SKM-1 (cell line): Measurements from ENCODE around the gene UBASH3B.

Experiments used
- DNase-seq: peaks from one replicate; lab custom pipeline; 2025; ENCODE audit not compliant: unreplicated experiment; lab: John Stamatoyannopoulos, UW

The UBASH3B gene

DNA sequence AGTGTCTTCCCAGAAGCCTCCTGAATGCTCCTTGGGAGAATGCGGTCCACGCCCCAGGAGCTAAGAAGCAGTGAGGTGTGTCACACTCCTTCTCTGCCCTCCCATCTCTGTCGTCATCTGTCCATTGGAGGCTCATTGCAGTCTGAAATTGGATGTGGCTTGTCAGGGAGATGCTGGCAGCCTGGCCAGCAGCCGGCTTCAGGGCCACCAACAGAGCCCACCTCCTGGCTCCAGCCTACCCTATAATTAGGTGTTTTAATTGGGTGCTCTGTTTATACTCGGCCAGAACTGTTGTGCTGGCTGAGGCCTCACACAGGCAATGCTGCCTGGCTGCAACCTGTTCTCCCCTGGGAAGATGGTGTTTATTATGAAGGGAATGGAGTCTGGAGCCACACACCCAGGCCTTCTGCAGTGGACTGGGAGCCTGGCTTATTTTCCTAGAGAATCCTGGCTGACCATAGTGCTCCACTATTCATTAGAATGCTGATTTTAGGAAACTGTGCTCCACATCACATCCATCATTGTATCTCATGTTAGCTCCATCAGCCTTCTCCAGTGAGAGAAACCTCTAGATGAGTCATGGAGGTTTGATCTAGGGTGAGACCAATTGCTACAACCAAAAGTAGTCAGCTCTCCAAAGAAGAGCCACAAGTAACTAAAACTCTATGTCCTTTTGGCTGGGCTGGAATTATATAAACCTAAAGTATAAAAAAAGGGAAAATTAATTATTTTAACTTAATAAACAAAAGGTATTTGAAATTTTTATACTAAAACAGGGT lies 96.0 kb downstream of the UBASH3B start:
- DNase-seq, result no peak

DNA sequence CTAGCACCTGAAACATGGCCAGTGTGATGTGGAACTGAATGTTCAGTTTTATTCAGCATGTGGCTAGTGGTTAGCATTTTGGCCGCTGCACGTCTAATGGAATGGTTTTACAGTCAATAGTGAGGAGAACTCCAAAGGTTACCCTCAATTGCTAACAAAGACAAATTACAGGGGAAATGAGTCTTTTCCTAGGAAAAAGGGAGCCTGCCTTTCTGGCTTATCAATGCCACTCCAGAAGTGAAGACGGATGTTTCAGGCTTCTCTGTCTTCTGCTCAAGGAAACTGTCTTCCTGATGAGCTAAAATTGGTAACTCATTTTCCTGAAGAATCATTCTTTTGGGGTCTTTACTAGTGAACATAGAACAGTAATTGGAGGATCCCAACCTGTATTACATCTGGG lies 98.5 kb downstream of the UBASH3B start:
- no peak for DNase-seq

DNA sequence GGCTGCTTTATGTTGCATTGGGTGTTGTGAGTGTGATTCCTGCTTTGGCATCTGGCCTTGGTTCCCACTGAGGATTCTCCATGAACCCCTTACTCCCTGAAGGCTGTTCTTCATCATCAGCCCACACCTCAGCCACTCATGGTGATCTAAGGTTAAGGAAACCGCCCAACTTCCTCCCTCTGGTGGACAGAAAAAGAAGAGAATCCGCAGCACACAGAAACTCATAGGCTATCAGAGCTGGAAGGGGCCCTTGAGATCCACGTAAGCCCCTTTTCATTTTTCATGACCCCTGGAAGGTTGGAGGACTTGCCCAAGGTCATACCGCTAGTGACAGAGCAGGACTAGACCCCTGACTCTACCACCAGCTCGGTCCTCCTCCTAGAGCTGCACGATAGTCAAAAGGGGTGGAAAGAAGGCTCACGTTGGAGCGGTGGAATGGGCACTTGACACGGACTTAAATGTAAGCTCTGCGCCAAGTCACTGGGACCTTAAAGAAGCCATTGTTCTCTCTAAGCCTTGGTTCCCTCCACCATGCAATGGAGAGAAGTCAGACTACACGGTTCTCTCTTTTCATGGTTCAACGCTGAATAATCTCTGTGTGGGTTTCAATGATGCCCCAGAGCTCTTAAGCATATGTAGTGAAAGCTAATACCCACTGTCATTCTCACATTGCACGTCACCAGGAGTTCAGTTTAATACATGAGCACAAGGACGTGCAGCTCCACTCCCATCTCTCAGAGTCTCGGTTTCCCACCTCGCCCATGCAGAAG lies 99.2 kb downstream of the UBASH3B start:
- DNase-seq, result peak; percentile 29

DNA sequence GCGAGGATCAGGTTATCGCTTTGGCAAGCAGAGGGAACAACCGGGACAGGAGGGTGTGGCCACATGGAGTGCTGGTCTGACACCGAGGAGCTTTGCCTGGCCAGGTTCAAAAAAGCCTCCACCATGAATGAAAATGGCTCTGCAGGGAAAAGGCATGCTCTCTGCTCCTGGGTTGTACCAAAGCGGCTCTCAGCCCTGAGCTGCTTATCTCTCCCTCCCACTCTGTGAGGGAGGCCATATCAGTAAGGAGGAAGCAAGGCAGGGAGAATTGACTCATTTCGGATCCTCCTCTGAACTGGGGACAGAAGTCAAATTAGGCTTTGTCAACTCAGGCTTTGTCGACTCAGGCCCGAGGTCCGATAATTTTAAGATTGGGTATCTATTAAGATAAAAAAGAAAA lies 99.9 kb downstream of the UBASH3B start:
- no peak for DNase-seq

DNA sequence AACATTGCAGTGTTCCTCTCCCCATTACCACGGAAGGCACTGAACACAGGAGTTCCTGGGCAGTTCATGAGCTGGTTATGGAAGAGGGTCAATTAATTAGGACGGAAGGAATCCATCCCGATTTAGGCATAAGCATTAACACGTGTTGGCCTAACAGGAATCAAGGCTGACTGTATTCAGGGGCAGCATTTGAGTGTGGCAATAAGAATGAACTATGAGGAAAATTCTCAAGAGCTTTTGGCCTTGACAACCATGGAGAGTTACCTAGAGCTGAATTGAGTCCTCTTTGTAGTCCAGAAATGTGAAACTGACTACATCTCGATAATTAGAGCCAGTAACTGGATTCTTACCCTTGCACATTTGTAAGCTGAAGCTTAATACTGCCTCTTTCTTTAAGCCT lies 100.4 kb downstream of the UBASH3B start:
- peak; percentile 10 for DNase-seq

DNA sequence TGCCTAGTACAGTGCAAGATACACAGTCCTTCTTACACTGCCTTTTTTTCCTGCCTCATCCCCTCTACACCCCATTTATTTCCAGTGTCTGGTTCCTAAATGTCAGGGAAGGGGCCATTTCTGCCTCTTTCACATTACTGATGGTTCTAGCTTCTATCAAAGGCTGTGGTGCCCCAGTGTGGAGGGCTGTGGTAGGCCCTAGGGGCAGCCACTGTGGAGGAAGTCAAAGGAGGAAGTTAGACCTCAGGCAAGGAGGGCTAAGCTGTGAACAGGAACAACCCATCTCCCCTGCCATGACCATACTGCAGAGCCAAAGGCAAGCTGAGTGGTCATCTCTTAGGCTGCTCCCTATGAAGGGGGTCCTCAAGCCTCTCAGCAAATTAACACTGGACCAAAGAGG lies 100.9 kb downstream of the UBASH3B start:
- DNase-seq, result peak; percentile 91

DNA sequence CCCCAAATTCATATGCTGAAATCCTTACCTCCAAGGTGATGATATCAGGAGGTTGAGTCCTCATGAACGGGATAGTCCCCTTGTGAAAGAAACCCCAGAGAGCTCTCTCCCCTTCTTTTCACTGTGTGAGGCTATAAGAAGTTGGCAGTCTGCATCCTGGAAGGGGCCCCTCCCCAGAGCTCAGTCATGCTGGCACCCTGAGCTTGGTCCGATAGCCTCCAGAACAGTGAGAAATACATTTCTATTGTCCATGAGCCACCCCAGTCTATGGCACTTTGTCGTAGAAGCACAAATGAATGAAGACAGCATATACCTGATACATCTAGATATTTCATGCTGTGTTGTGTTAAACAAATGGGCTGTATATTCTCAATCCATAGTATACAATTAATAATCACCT lies 101.7 kb downstream of the UBASH3B start:
- DNase-seq, result no peak

DNA sequence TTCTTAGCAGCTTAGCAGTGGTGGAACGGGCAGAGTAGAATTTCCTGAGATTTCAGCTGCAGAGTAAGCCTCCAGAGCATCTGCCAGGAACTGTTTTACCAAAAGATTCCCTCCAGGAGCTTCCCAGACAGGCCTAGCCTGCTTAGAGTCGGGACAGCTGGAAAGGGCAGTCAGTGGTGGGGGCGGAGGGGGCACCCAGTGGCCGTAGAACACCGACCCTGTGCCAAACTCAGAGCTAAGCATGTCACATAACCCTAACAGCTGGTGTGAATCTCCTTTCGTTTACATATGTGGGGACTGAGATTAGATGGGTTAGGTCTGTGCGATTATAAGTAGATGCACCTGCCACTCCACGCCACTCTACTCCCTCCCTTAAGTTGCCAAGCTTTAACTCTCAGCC lies 102.8 kb downstream of the UBASH3B start:
- DNase-seq, result no peak

DNA sequence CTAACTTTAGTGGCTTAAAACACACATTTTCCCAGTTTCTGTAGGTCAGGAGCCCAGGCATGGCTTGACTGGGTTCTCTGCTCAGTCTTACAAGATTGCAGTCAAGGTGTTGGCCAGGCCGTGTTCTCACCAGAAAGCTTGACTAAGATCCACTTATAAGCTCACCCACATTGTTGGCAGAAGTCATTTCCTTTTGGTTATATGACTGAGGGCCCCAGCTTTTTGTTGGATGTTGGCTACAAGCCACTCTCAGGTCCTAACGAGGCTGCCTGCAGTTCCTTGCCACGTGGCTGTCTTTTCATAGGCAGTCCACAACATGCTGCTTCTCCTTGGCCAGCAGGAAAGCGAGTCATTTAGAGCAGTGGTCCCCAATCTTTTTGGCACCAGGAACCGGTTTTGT lies 103.5 kb downstream of the UBASH3B start:
- DNase-seq, result no peak

DNA sequence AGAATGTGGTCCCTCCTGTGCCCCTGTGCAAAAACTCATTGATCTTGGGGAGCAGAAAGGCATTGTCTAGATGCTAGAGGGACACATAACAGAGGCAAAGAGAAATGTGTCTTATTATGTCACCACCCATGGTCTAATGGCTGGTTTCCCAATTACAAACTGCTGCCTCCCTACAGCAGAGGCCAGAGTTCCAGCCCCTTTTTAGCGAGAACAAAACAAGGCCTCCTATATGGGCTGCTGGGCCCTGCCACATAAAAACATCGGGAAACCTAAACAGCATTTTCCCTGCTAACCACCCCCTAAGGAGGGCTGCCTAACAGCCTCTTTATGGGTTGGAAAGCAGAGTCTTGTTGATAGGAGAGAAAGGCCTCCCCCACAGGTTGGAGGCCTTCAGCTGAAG lies 107.6 kb downstream of the UBASH3B start:
- DNase-seq, result no peak

DNA sequence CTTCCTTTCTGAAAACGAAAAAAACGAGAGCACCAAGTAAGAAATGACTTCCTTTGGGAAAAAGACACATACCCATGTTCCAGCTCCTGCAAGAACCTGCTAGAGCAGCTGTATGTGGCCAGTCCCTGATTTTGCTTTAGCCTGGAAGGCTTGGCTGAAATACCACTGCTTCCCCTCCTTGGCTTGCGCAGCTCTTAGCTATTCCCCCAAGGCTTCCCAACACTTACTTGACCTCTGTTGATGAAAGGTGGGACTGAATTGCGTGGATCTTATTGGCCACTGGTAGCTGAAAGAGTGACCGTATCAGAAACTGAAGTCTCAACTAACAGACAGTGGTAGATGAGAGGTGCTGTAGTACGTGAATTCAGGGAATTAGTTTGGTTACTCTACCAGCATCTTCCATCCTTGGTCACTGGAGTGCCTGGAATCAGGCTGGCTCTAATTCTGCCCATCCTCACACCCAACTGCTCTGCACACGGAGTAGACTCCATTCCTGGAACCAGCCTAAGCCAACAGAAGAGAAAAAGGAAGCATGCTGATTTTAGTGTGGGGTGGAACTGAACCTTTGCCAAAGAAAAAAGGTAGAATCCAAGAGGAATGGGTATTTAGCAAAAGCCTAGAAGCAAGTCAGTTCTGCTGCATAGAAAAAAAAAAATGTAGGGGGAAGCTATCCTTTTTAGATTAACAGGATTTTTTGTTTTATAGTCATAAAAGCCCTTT lies 109.0 kb downstream of the UBASH3B start:
- no peak for DNase-seq

DNA sequence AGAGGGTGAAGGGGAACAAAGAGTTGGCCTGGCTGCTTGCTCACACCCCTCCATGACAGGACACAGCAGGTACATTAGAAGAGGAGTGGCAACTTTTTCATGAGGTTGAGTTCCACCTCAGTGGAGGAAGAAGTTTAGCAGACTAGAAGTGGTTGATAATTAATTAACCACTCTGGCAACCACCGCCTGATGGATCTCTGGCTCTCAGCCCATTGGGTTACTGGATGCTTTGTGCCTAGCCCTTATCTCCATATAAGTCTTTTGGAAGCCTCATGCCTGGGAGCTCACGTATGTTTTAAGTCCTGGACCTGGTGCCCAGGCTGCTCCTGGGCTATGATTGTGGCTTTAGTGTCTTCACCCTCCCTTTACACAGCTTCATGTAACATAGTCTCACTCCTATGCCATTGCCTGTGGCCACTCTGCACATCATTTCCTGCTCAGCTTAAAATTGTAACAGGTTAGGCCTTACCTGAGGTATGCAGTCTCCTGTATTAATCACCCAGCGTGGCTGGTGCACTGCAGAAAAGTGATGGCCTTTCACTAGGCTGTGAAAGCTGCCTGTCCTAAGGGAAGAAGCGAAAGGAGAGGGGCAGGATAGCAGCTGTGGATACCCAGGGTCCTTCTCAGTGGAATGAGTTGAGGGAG lies 110.1 kb downstream of the UBASH3B start:
- no peak for DNase-seq

DNA sequence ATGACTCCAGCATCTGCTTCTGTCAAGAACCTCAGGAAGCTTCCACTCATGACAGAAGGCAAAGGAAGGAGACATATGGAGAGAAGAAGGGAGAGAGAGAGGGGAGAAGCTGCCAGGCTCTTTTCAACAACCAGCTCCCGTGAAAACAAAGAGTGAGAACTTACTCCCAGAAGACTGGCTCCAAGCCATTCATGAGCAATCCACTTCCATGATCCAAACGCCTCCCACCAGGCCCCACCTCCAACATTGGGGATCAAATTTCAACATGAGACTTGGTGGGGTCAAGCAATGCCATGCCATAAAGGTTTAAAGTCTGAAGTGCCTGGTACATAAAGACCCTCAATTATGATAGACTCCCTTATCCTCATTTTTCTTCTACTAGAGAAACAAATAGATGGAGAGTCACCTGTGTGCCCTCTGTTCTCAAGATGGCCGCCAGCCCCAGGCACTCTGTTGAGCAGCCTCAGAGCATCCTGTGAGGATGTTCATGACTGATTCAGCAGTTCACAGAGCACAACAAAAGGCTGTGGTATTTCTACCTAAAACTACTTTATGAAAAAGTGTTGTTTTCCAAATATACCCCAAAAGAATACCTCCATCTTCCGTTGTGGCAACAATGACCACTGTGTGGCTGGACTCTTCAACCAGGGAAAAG lies 113.7 kb downstream of the UBASH3B start:
- no peak for DNase-seq

DNA sequence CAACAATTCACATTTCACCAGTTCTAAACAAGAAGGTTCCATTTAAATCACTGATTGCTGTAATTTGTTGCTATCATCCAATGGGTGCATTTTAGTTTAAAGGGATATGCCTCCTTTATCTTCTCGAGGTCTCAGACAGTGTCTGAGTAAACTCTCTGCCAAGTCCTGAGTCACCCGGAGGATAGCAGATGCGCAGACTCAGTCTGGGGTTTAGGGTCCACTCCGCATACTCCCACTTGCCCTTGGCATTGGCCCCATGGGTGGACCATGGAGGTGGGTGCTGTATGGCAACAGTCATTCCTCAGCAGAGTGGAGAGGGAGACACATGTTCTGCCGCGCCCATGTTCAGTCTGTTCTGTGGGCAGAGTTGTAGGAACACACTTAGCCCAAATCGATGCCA lies 117.4 kb downstream of the UBASH3B start:
- DNase-seq, result no peak

DNA sequence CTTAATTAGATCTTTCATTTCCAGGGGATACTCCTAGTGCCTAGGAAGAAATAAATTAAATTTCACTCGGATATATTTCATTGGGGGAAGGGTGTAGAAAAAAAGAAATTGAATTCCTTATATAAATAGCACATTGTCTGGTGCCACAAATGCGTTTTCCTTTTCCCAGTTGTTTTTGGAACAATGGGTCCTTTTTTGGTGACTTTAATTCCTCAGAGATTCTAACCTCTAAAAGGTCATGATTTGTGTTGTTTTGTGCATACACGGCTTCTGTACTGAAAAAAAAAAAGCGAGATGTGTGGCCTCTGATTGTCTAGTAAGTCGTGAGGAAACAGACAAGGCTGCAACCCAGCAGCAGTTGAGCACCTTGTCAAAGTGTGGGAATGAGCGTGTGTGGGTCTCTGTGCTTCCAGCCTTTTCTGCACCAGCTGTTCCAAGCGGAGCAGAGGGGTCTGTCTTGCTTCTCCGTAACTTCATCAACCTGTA lies 118.3 kb downstream of the UBASH3B start:
- no peak for DNase-seq

DNA sequence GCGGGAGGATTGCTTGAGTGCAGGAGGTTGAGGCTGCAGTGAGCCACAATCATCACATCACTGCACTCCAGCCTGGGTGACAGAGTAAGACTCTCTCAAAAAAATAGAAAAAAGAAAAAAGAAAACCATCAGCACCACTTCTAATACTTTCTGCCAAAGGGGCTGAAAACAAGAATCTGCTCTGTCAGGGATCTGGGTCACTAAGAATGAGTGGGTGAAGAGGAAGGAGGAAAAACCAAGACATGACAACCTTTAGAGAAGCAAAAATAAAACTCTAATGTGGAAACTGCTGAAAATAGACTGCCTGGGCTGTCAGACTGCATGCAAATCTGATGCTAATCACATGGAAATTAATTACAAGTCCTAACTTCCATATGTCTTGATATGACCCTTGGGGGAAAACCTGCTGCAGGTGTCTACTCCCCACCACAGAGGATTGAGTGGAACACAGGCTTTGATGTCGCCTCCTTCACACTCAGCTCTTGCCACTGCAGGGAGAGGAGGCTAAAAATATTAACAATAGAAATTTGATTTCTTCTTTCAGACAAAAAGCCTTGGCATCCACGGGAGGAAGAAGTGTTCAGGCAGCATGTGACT lies 120.3 kb downstream of the UBASH3B start:
- no peak for DNase-seq

DNA sequence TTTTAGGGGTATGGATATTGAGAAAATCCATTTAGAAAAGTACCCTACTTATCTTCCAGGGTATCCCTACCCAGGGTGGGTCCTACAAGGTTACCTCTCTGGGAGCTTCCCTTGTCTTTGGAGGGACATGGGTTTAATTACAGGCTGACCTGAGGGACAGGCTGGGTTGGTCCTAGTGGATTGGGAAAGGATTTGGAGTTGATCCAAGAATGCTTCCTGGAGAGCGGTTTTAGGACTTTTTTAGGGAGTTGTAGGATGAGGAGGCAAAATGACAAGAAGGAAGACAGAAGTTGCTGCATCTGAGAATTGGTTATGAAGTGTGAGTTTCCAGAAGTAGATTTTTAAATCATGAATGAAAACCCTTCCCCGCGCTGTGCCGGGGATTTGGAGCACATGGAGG lies 121.0 kb downstream of the UBASH3B start:
- no peak for DNase-seq

DNA sequence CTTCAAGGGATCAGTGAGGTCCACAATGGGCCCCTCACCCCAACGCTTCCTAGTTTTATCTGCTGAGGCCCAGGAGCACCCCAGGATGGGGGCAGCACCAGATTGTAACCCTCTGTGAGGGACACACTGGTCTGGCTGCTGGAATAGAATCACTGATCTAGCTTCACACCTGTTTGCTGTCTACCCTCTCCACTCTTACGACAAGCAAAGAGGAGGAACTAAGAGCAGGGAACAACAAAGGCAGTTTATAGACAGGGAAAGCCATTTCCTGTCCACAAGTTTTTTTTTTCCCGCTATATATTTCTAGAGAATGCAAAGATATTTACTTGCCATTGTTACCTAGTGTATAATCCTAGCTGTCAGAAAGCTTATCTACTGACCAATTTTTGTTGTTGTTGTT lies 121.8 kb downstream of the UBASH3B start:
- DNase-seq, result no peak

DNA sequence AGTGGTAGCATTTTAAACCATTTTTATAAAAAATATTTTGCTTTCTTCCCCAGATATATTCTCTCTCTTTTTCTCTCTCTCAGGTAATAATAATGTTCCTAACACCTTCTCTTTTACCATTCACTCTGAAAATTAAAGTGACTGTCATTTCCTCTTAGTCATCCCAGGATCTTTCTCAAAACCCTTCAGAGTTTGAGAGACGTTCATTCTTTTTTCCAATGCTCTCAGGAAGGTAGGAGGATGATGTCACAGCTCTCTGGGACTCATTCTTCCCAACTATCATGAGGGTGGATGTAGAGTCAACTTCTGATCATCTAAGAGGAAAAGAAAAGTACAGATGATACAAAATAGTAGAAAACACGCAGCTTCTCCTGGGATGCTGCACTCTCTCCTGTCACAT lies 122.6 kb downstream of the UBASH3B start:
- no peak for DNase-seq

DNA sequence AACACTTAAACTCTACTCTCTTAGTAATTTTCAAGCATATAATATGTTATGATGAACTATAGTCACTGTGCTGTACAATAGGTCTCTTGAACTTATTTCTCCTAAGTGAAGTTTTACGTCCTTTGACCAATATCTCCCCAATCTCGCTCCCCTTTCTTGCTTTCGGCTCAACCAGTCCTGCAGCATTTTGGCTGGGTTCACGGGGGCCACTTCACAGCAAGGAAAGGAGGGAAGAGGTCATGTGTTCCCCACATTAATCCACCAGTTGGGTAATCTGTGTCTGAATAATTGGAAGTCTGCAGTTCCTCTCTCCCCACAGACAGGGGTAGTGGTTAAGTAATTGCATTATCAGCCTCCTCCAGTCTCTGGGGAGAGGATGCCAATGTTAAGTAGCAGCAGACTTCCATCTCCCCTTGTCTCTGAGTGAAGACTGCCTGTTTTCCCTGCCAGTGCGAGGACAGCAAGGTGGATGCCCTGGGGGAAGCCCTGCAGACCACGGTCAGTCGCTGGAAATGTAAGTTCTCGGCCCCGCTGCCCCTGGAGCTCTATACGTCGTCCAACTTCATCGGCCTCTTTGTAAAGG lies 123.6 kb downstream of the UBASH3B start:
- peak; percentile 58 for DNase-seq
